ENCODE measurements around the gene NLRP5.
A peak's percentile ranks its signal among the peaks of the same experiment; 100 is the strongest.

NLRP5 gene

GRCh38 chr19:56105090-56105701 is 118.6 kb downstream of the NLRP5 start (continued):
- TF ChIP-seq ZNF639 (tag by site-specific recombination; IDR thresholded peaks at IDR 0.05) (no peak), ZNF555 (tag by site-specific recombination; conservative IDR thresholded peaks at IDR 0.05) (no peak), ZNF311 (tag by site-specific recombination; IDR thresholded peaks at IDR 0.05; ENCODE audit: borderline replicate concordance) (no peak), GLI4 (tag by site-specific recombination; IDR thresholded peaks at IDR 0.05) (no peak), ZNF549 (tag by site-specific recombination; IDR thresholded peaks at IDR 0.05) (no peak), ZNF473 (tag by site-specific recombination; IDR thresholded peaks at IDR 0.05) (no peak), ZNF362 (tag by site-specific recombination; IDR thresholded peaks at IDR 0.05) (peak; percentile 94), ZSCAN30 (tag by site-specific recombination; IDR thresholded peaks at IDR 0.05) (peak; percentile 57), GFI1B (tag by site-specific recombination; IDR thresholded peaks at IDR 0.05) (no peak), ZNF768 (tag by site-specific recombination; IDR thresholded peaks at IDR 0.05) (no peak), YY2 (tag by site-specific recombination; IDR thresholded peaks at IDR 0.05) (no peak), REST (tag by site-specific recombination; IDR thresholded peaks at IDR 0.05) (no peak), ZBTB11 (tag by site-specific recombination; conservative IDR thresholded peaks at IDR 0.05; ENCODE audit: low read depth) (0 out of 2 replicates have a peak, but pooled peaks have one; percentile 35), TCF7L2 (IDR thresholded peaks at IDR 0.05; ENCODE audit: borderline replicate concordance, low read depth, low read length) (no peak), ZNF623 (tag by site-specific recombination; IDR thresholded peaks at IDR 0.05) (no peak), ZNF626 (tag by site-specific recombination; IDR thresholded peaks at IDR 0.05) (no peak), ZNF707 (tag by site-specific recombination; IDR thresholded peaks at IDR 0.05) (no peak), ZNF248 (tag by site-specific recombination; IDR thresholded peaks at IDR 0.05) (no peak), ZNF292 (tag by site-specific recombination; IDR thresholded peaks at IDR 0.05; ENCODE audit: borderline replicate concordance, low read depth) (no peak), IKZF3 (tag by site-specific recombination; IDR thresholded peaks at IDR 0.05) (peak; percentile 89), OVOL3 (tag by site-specific recombination; IDR thresholded peaks at IDR 0.05) (no peak)
- TF ChIP-seq, protein P1, sequence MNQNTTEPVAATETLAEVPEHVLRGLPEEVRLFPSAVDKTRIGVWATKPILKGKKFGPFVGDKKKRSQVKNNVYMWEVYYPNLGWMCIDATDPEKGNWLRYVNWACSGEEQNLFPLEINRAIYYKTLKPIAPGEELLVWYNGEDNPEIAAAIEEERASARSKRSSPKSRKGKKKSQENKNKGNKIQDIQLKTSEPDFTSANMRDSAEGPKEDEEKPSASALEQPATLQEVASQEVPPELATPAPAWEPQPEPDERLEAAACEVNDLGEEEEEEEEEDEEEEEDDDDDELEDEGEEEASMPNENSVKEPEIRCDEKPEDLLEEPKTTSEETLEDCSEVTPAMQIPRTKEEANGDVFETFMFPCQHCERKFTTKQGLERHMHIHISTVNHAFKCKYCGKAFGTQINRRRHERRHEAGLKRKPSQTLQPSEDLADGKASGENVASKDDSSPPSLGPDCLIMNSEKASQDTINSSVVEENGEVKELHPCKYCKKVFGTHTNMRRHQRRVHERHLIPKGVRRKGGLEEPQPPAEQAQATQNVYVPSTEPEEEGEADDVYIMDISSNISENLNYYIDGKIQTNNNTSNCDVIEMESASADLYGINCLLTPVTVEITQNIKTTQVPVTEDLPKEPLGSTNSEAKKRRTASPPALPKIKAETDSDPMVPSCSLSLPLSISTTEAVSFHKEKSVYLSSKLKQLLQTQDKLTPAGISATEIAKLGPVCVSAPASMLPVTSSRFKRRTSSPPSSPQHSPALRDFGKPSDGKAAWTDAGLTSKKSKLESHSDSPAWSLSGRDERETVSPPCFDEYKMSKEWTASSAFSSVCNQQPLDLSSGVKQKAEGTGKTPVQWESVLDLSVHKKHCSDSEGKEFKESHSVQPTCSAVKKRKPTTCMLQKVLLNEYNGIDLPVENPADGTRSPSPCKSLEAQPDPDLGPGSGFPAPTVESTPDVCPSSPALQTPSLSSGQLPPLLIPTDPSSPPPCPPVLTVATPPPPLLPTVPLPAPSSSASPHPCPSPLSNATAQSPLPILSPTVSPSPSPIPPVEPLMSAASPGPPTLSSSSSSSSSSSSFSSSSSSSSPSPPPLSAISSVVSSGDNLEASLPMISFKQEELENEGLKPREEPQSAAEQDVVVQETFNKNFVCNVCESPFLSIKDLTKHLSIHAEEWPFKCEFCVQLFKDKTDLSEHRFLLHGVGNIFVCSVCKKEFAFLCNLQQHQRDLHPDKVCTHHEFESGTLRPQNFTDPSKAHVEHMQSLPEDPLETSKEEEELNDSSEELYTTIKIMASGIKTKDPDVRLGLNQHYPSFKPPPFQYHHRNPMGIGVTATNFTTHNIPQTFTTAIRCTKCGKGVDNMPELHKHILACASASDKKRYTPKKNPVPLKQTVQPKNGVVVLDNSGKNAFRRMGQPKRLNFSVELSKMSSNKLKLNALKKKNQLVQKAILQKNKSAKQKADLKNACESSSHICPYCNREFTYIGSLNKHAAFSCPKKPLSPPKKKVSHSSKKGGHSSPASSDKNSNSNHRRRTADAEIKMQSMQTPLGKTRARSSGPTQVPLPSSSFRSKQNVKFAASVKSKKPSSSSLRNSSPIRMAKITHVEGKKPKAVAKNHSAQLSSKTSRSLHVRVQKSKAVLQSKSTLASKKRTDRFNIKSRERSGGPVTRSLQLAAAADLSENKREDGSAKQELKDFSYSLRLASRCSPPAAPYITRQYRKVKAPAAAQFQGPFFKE (tag by site-specific recombination; IDR thresholded peaks at IDR 0.05; ENCODE audit: borderline replicate concordance) = no peak
- TF ChIP-seq, protein P2, sequence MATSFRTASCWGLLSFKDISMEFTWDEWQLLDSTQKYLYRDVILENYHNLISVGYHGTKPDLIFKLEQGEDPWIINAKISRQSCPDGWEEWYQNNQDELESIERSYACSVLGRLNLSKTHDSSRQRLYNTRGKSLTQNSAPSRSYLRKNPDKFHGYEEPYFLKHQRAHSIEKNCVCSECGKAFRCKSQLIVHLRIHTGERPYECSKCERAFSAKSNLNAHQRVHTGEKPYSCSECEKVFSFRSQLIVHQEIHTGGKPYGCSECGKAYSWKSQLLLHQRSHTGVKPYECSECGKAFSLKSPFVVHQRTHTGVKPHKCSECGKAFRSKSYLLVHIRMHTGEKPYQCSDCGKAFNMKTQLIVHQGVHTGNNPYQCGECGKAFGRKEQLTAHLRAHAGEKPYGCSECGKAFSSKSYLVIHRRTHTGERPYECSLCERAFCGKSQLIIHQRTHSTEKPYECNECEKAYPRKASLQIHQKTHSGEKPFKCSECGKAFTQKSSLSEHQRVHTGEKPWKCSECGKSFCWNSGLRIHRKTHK (tag by site-specific recombination; IDR thresholded peaks at IDR 0.05) = no peak
